ENCODE data around the gene ROPN1L. TPM values are rescaled to one million over a fixed set of nuclear protein-coding genes. Genes with fewer than 3 reads are reported as not detected.
A peak's percentile ranks its signal among the peaks of the same experiment; 100 is the strongest.

The ROPN1L gene
- total RNA-seq, 1 experiment from 2014 or later = 0.40 TPM

DNA sequence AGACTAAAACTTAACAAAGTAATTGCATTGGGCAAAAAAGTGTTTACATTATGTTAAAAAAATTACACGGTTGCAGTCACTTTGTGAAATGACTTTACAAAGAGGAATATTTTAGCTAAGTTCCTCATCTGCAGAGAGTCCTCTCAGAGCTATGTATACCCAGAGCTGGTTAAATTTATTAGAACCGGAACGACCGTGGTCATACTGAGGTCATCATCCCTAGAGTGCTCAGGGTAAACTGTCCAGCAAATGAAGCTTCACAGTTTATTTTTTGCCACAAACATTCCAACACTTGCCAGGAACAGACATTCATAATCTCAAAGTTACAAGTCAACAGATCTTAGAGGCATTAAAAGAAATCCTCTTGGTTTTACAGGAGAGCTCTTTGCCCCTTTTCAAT is 897 bp downstream of the ROPN1L start:
- H3K36me3 Mint-ChIP-seq (ENCODE audit: insufficient read depth, unreplicated experiment) = peaks cover 15% of the 10 kb centered on the region
- intact Hi-C loops (cut with micrococcal nuclease; ENCODE audit: unreplicated experiment) = no loop called here

DNA sequence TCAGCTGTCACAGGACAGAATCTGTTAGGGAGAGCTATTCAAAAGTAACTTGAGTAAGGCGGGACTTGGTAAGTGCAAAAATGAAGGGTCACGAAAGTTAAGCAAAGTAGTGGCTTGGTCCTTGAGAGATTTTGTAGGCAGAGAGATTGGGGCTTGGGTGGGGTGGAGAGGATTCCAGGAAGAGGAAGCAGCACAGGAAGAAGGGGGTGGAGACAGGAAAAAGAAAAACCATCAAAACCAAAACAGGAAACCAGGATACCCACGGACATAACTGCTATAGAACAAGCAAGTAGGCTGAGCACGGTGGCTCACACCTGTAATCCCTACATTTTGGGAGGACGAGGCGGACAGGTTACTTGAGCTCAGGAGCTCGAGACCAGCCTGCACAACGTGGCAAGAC is 3.7 kb downstream of the ROPN1L start:
- H3K36me3 Mint-ChIP-seq (ENCODE audit: insufficient read depth, unreplicated experiment) = peaks cover 15% of the 10 kb centered on the region
- intact Hi-C loops (cut with micrococcal nuclease; ENCODE audit: unreplicated experiment) = no loop called here
- no peaks in the 10 kb centered on the region for H3K9me3 Mint-ChIP-seq (ENCODE audit: low read depth, unreplicated experiment)
- DNase-seq = no peak
- no peaks in the 10 kb centered on the region for H3K4me1 Mint-ChIP-seq (ENCODE audit: low read depth, unreplicated experiment)
- TF ChIP-seq, protein P1, sequence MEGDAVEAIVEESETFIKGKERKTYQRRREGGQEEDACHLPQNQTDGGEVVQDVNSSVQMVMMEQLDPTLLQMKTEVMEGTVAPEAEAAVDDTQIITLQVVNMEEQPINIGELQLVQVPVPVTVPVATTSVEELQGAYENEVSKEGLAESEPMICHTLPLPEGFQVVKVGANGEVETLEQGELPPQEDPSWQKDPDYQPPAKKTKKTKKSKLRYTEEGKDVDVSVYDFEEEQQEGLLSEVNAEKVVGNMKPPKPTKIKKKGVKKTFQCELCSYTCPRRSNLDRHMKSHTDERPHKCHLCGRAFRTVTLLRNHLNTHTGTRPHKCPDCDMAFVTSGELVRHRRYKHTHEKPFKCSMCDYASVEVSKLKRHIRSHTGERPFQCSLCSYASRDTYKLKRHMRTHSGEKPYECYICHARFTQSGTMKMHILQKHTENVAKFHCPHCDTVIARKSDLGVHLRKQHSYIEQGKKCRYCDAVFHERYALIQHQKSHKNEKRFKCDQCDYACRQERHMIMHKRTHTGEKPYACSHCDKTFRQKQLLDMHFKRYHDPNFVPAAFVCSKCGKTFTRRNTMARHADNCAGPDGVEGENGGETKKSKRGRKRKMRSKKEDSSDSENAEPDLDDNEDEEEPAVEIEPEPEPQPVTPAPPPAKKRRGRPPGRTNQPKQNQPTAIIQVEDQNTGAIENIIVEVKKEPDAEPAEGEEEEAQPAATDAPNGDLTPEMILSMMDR (IDR thresholded peaks at IDR 0.05; ENCODE audit: unreplicated experiment) = no peak
- CTCF ChIA-PET = no interaction called here
- H3K4me3 Mint-ChIP-seq (ENCODE audit: low read depth, unreplicated experiment) = no peak overlapping the region
- BruUV-seq (replicated peaks) = no TSS peak
- H3K27ac Mint-ChIP-seq (ENCODE audit: unreplicated experiment) = no peak overlapping the region
- no peaks in the 10 kb centered on the region for H3K27me3 Mint-ChIP-seq (ENCODE audit: unreplicated experiment)

More for the DNA sequence above, 897 bp downstream of the ROPN1L start:
- H3K27me3 Mint-ChIP-seq (ENCODE audit: unreplicated experiment) = no peaks in the 10 kb centered on the region
- no peaks in the 10 kb centered on the region for H3K9me3 Mint-ChIP-seq (ENCODE audit: low read depth, unreplicated experiment)
- DNase-seq = no peak
- CTCF ChIA-PET = interaction anchor here (0.9 kb wide), 1 partner anchor 10 kb away, joined by 3 read pairs; no protein-coding TSS in a partner anchor
- H3K4me3 Mint-ChIP-seq (ENCODE audit: low read depth, unreplicated experiment) = peak overlapping the region; percentile 87
- no peaks in the 10 kb centered on the region for H3K4me1 Mint-ChIP-seq (ENCODE audit: low read depth, unreplicated experiment)
- BruUV-seq (replicated peaks) = no TSS peak
- H3K27ac Mint-ChIP-seq (ENCODE audit: unreplicated experiment) = no peak overlapping the region
- TF ChIP-seq, protein P1 (IDR thresholded peaks at IDR 0.05; ENCODE audit: unreplicated experiment) = no peak

DNA sequence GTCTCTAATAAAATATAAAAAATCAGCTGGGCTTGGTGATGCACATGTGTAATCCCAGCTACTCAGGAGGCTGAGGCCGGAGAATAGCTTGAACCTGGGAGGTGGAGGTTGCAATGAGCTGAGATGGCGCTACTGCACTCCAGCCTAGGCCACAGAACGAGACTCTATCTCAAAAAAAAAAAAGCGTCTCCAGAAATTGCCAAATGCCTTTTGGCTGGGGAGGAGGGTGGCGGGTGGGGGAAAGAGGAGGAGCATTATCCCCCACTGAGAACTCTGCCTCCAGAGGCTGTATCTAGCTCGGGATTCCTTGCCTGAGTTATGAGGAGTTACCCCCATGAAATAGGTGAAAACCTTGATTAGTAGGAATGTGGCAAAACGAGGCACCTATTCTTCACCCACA is 4.8 kb downstream of the ROPN1L start:
- TF ChIP-seq, protein P1 (IDR thresholded peaks at IDR 0.05; ENCODE audit: unreplicated experiment) = no peak
- H3K27me3 Mint-ChIP-seq (ENCODE audit: unreplicated experiment) = no peaks in the 10 kb centered on the region
- H3K9me3 Mint-ChIP-seq (ENCODE audit: low read depth, unreplicated experiment) = no peaks in the 10 kb centered on the region
- no peak for DNase-seq
- intact Hi-C loops (cut with micrococcal nuclease; ENCODE audit: unreplicated experiment) = no loop called here
- H3K4me3 Mint-ChIP-seq (ENCODE audit: low read depth, unreplicated experiment) = no peak overlapping the region
- H3K36me3 Mint-ChIP-seq (ENCODE audit: insufficient read depth, unreplicated experiment) = peaks cover 8% of the 10 kb centered on the region
- CTCF ChIA-PET = no interaction called here
- no peaks in the 10 kb centered on the region for H3K4me1 Mint-ChIP-seq (ENCODE audit: low read depth, unreplicated experiment)
- BruUV-seq (replicated peaks) = no TSS peak
- H3K27ac Mint-ChIP-seq (ENCODE audit: unreplicated experiment) = no peak overlapping the region

DNA sequence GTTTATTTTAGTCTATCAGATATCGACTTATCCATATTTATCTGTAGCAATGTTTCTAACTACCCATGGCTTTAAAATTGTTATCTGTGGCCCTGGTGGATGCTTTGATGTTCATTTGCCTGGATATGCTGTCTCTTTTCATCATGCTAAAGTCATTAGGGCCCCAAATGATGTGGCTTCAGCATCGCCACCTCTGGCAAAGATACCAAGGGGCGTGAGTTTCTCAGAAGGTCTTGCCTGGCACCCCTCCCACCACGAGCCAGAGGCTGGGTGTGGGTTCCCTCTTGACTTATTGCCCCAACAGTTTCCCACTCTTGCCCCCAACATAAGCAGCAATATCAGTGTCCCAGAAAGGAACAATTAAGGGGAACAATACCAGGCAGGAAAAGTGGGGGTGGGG is 5.4 kb downstream of the ROPN1L start:
- peaks cover 3% of the 10 kb centered on the region for H3K36me3 Mint-ChIP-seq (ENCODE audit: insufficient read depth, unreplicated experiment)
- TF ChIP-seq, protein P1 (IDR thresholded peaks at IDR 0.05; ENCODE audit: unreplicated experiment) = no peak
- no peak overlapping the region for H3K4me3 Mint-ChIP-seq (ENCODE audit: low read depth, unreplicated experiment)
- intact Hi-C loops (cut with micrococcal nuclease; ENCODE audit: unreplicated experiment) = no loop called here
- no peaks in the 10 kb centered on the region for H3K4me1 Mint-ChIP-seq (ENCODE audit: low read depth, unreplicated experiment)
- no peaks in the 10 kb centered on the region for H3K9me3 Mint-ChIP-seq (ENCODE audit: low read depth, unreplicated experiment)
- no peak for DNase-seq
- H3K27ac Mint-ChIP-seq (ENCODE audit: unreplicated experiment) = no peak overlapping the region
- BruUV-seq (replicated peaks) = no TSS peak
- CTCF ChIA-PET = no interaction called here
- H3K27me3 Mint-ChIP-seq (ENCODE audit: unreplicated experiment) = no peaks in the 10 kb centered on the region
